Inferior parietal cortex (tissue), 1 donor: ENCODE data around the gene BOD1.
"Not testable (repeated sequence)": the region's sequence is repeated elsewhere in the genome, so short reads cannot be mapped to it uniquely, and the experiment has no call there.

Experiments used
- DNase-seq: peaks from one replicate; pipeline ENCODE4 v3.0.0-alpha.2; 2016; ENCODE audit errors: extremely low spot score

The BOD1 gene

GRCh38 chr5:173615884-173616576 lies 420 bp downstream of the BOD1 start:
- DNase-seq = peak; percentile 75

GRCh38 chr5:173614591-173614990 lies 1.9 kb downstream of the BOD1 start:
- no peak for DNase-seq

- DNase-seq = no peak
These were observed 2.9 kb downstream of the BOD1 start for GRCh38 chr5:173613433-173614159.

- no peak for DNase-seq
These were observed 3.5 kb downstream of the BOD1 start for GRCh38 chr5:173612948-173613347.

GRCh38 chr5:173611706-173612105 lies 4.7 kb downstream of the BOD1 start:
- DNase-seq = no peak

- no peak for DNase-seq
These were observed 12.3 kb downstream of the BOD1 start for GRCh38 chr5:173604141-173604540.

- no peak for DNase-seq
These were observed 14.0 kb downstream of the BOD1 start for GRCh38 chr5:173602423-173602822.

- no peak for DNase-seq
These were observed 17.8 kb downstream of the BOD1 start for GRCh38 chr5:173598686-173599085.

GRCh38 chr5:173597304-173597703 lies 19.1 kb downstream of the BOD1 start:
- DNase-seq = no peak

GRCh38 chr5:173595841-173596240 lies 20.6 kb downstream of the BOD1 start:
- no peak for DNase-seq

GRCh38 chr5:173594061-173594460 lies 22.4 kb downstream of the BOD1 start:
- DNase-seq = no peak

GRCh38 chr5:173592050-173592669 lies 24.3 kb downstream of the BOD1 start:
- DNase-seq = no peak

- DNase-seq = no peak
These were observed 25.4 kb downstream of the BOD1 start for GRCh38 chr5:173591056-173591514.

GRCh38 chr5:173590436-173591055 lies 25.9 kb downstream of the BOD1 start:
- no peak for DNase-seq

- DNase-seq = not testable (repeated sequence)
These were observed 30.3 kb downstream of the BOD1 start for GRCh38 chr5:173586133-173586532.

- no peak for DNase-seq
These were observed 33.1 kb downstream of the BOD1 start for GRCh38 chr5:173583346-173583745.

GRCh38 chr5:173582216-173583111 lies 34.0 kb downstream of the BOD1 start:
- DNase-seq = no peak

- DNase-seq = no peak
These were observed 34.8 kb downstream of the BOD1 start for GRCh38 chr5:173581408-173582215.

- DNase-seq = no peak
These were observed 37.4 kb downstream of the BOD1 start for GRCh38 chr5:173578947-173579615.

- DNase-seq = no peak
These were observed 38.6 kb downstream of the BOD1 start for GRCh38 chr5:173577817-173578216.
